Activated naive CD4-positive, alpha-beta T cell treated with anti-CD3 and anti-CD28 coated beads for 36 hours (primary cell): Measurements from ENCODE around the gene PCBP3. TPM values are rescaled to one million over a fixed set of nuclear protein-coding genes. Genes with fewer than 3 reads are reported as not detected.

Source experiments
- CTCF ChIA-PET: fragments of 350-600 bp; sonication (Branson Sonifier 250); formaldehyde crosslinking; loops from one replicate; lab custom pipeline; 2021; ENCODE audit warnings: antibody characterized with exemption; lab: Charles Lee
- DNase-seq: peaks from one replicate; pipeline ENCODE4 v3.0.0-alpha.2; 2020
- H3K27ac Mint-ChIP-seq: one replicate; pipeline ENCODE4 v1.8.0; 2021; ENCODE audit warnings: mild to moderate bottlenecking, mixed read lengths
- H3K27me3 Mint-ChIP-seq: one replicate; pipeline ENCODE4 v1.8.0; 2021; ENCODE audit warnings: low read depth, mixed read lengths
- H3K36me3 Mint-ChIP-seq: one replicate; pipeline ENCODE4 v1.8.0; 2021; ENCODE audit warnings: low read depth, mixed read lengths
- H3K4me1 Mint-ChIP-seq: one replicate; pipeline ENCODE4 v1.8.0; 2021; ENCODE audit warnings: low read depth, mixed read lengths
- H3K4me3 Mint-ChIP-seq: one replicate; pipeline ENCODE4 v1.8.0; 2021; ENCODE audit warnings: mild to moderate bottlenecking, moderate library complexity, mixed read lengths
- H3K9me3 Mint-ChIP-seq: one replicate; pipeline ENCODE4 v1.8.0; 2021; ENCODE audit warnings: mixed read lengths
- intact Hi-C: fragments of 100-400 bp; cut with micrococcal nuclease; formaldehyde crosslinking; loops from one replicate; pipeline ENCODE4 v1.15.1; 2023
- total RNA-seq, 2 experiments: library from RNA; stranded (reverse); gene quantifications; one replicate each; pipeline ENCODE4 v1.2.3, GENCODE V29; 2021

PCBP3 gene
- total RNA-seq, 2 experiments from 2014 or later, result 10.0 to 10.2 TPM

DNA sequence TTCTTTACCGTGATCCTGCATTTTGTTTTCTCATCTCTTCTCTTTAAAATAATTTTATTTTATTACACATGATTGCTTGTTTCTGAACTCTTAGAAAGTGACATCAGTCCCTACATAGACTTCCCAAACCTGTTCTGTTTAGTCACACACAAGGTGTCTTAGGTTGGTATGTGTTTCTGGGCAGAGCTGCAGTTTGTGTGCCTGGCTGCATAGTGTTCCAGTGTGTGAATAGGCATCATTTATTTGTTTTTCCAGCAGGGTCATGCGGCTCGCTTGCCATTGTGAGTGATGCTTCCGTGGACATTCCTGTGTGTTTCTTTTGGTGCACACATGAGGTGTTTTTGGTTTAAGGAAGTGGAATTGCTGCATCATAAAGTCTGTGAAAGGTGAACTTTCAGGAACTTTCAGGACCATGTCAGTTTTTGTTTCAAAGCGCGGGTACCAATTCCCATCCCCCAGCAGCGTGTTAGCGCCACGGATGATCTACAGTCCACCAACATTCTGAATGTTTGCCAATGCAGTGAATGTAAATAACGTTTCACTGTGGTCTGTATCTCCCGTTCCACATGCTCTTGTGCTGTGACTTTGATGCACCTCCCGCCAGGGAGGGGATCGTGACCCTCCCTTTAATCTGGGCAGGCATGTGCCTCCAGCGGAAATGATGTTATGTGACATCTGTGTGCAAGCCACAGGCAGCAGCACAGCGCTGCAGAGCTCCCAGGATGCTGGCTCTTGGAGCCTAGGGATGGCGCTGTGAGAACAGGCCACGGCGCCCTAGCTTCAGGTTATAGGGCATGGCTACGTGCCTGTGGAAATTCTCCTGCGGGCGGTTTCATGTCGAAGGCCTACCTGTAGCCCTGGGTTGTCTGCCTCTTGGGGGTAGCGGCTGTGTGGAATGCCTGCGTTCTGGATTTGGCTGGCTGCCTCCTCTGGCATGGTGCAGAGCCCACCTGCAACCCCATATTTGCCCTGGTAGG lies 193.5 kb downstream of the PCBP3 start:
- intact Hi-C loops, result no loop called here
- Mint-ChIP-seq H3K9me3 (peaks cover 10% of the 10 kb centered on the region), H3K27ac (no peak overlapping the region), H3K4me1 (peaks cover 8% of the 10 kb centered on the region), H3K36me3 (peaks cover 3% of the 10 kb centered on the region), H3K27me3 (no peaks in the 10 kb centered on the region), H3K4me3 (no peak overlapping the region)
- CTCF ChIA-PET, result interaction anchor here (0.7 kb wide), 1 partner anchor 113 kb away, joined by 3 read pairs; no protein-coding TSS in a partner anchor
- DNase-seq, result no peak

DNA sequence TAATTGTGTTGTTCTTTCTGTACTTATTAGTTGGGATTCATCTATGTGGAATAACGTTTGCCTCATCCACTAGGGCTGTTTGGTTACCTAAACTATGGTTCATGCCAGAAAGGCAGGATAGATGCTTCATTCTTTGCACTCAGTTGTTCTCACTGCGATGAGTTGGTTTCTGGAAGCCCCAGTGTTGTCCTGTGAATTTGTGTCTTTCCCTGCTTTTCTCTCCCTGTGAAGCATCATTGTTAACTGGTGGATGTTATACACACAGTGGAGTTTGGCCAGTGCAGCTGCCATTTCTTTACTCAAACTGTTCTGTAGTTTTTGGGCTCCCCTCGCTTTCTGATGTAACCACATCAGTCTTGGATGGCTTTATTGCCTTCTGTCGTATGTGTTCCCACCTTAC lies 194.4 kb downstream of the PCBP3 start:
- intact Hi-C loops, result no loop called here
- Mint-ChIP-seq H3K9me3 (peaks cover 11% of the 10 kb centered on the region), H3K27ac (no peak overlapping the region), H3K4me3 (no peak overlapping the region), H3K4me1 (no peaks in the 10 kb centered on the region), H3K36me3 (no peaks in the 10 kb centered on the region), H3K27me3 (no peaks in the 10 kb centered on the region)
- CTCF ChIA-PET, result no interaction called here
- no peak for DNase-seq

DNA sequence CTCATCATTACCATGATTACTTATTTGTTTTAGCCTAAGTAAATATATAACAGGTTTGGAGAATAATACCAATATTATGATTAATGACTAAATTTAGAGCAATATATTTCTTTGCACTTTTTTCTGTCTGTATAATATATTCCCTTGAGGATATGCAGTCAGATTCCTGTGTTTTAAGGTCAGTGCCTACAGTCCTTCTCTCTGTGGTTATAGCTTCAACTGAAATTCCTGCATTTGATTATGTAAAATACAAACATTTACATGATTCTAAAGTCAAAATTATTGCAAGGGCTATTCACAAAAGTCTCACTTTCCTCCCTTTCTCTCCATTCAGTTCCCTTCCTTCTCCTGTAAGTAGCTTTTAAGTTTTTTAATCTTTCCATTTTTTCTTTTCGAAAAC lies 195.1 kb downstream of the PCBP3 start:
- Mint-ChIP-seq H3K4me1 (no peaks in the 10 kb centered on the region), H3K27ac (no peak overlapping the region), H3K36me3 (no peaks in the 10 kb centered on the region), H3K27me3 (no peaks in the 10 kb centered on the region), H3K9me3 (peaks cover 11% of the 10 kb centered on the region), H3K4me3 (no peak overlapping the region)
- DNase-seq, result no peak
- intact Hi-C loops, result no loop called here
- CTCF ChIA-PET, result no interaction called here

DNA sequence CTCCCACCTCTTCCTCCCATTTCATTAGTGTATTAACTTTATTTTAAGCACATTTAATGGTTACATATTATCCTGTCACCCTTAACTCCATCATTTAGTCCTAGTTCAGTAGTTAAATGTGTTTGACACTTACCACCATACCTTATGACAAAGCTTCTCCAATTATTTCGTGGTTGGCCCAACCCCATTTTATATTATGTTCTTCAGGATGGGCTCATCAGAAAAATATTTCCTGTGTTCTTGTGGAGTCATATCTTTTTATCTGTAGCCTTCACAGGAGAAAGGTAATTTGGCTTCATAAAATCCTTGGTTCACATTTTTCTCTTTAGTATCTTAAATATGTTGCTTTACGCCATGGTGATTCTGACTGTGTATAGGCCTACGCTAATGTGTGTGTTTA lies 195.7 kb downstream of the PCBP3 start:
- H3K9me3 Mint-ChIP-seq, result peaks cover 11% of the 10 kb centered on the region
- CTCF ChIA-PET, result interaction anchor here (1.2 kb wide), 1 partner anchor 41 kb away, joined by 3 read pairs; no protein-coding TSS in a partner anchor
- H3K27me3 Mint-ChIP-seq, result no peaks in the 10 kb centered on the region
- intact Hi-C loops, result no loop called here
- DNase-seq, result no peak
- no peak overlapping the region for H3K4me3 Mint-ChIP-seq
- H3K27ac Mint-ChIP-seq, result no peak overlapping the region
- H3K4me1 Mint-ChIP-seq, result no peaks in the 10 kb centered on the region
- H3K36me3 Mint-ChIP-seq, result no peaks in the 10 kb centered on the region

DNA sequence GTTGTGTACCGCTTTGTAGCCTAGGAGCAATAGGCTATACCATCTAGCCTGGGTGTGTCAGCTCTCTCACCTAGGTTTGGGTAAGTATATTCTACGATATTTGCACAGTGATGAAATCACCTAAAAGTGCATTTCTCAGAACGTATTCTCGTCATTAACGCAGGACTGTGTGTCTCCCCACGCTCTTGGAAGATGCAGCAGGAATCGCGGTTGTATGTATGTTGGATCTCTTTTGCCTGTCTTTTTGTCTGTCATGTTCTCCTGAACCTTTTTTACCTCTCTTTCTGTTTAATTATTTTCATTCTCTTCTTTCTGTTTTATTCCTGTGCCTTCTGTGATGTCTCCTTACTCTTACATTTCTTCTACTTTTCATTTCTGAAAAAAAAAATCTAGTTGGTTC lies 197.5 kb downstream of the PCBP3 start:
- no peak for DNase-seq
- Mint-ChIP-seq H3K4me1 (peaks cover 7% of the 10 kb centered on the region), H3K36me3 (no peaks in the 10 kb centered on the region), H3K27me3 (no peaks in the 10 kb centered on the region), H3K27ac (no peak overlapping the region), H3K4me3 (no peak overlapping the region), H3K9me3 (peaks cover 11% of the 10 kb centered on the region)
- CTCF ChIA-PET, result no interaction called here
- intact Hi-C loops, result no loop called here

DNA sequence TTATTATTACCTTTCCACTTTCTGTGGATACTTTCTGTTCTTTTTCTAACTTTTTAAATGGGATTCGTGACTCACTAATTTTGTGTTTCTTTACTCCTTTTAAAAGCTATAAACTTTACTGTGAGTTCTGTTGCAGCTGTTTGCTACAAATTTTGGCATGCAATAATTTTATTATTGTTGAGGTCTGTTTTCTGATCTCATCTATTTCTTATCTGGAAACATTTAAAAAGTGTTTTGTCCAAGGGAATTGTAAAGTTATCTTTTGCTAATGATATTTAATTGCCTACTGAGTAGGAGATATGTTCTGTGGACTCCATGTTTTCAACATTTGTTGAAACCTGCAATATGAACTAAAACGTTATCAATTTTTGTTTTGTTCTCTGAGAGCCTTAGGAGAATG lies 199.9 kb downstream of the PCBP3 start:
- Mint-ChIP-seq H3K4me1 (peaks cover 7% of the 10 kb centered on the region), H3K36me3 (no peaks in the 10 kb centered on the region), H3K4me3 (no peak overlapping the region), H3K9me3 (peaks cover 11% of the 10 kb centered on the region), H3K27me3 (no peaks in the 10 kb centered on the region), H3K27ac (no peak overlapping the region)
- DNase-seq, result no peak
- intact Hi-C loops, result no loop called here
- CTCF ChIA-PET, result no interaction called here

DNA sequence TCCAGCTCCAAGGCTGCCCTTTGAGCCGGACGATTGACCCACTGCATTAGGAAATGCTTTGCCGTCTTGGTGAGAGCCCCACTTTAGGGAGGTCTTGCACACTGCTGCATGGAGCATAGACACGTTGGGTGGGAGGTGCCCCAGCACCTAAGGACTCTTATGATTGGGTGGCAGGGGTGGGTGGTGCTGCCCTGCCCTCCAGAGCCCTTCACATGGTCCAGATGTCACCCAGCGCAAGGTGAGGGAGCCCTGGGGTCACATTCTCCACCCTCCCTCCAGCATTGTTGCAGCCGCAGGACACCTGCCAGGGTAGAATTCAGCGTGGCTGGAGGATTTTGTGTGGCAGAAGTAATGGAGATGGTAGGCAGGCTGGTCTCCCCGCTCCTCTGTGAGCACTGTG lies 200.7 kb downstream of the PCBP3 start:
- Mint-ChIP-seq H3K4me1 (peaks cover 7% of the 10 kb centered on the region), H3K36me3 (no peaks in the 10 kb centered on the region), H3K4me3 (no peak overlapping the region), H3K9me3 (peaks cover 11% of the 10 kb centered on the region), H3K27me3 (no peaks in the 10 kb centered on the region), H3K27ac (no peak overlapping the region)
- no peak for DNase-seq
- CTCF ChIA-PET, result interaction anchor here (1.3 kb wide), 1 partner anchor 13 kb away, joined by 4 read pairs; no protein-coding TSS in a partner anchor
- intact Hi-C loops, result no loop called here

DNA sequence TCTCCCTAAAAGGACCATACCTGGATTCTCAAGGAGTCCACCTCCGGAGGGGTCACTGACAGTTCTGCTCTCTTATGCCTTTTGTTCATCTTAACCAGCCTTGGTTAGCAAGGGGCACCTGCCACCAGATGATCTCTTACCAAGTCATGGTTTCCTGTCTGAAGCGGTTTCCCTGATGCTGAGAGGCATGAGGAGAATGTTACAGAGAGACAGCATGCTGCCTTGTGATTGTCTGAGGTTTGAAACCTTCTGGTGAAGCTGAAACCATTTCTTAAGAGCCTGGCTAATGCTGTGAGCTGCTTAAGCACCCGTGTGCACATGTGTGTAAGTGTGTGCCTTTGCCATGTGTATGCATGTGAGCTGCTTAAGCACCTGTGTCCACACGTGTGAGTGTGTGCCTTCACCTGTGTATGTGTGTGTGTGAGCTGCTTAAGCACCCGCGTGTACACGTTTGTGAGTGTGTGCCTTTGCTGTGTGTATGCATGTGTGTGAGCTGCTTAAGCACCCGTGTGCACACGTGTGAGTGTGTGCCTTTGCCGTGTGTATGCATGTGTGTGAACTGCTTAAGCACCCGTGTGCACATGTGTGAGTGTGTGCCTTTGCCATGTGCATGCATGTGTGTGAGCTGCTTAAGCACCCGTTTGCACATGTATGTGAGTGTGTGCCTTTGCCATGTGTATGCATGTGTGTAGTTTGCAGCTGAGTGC lies 201.7 kb downstream of the PCBP3 start:
- H3K27me3 Mint-ChIP-seq, result no peaks in the 10 kb centered on the region
- H3K4me1 Mint-ChIP-seq, result peaks cover 7% of the 10 kb centered on the region
- no peak overlapping the region for H3K27ac Mint-ChIP-seq
- CTCF ChIA-PET, result interaction anchor here (0.9 to 1.3 kb wide), 2 partner anchors 14 to 36 kb away, joined by 3 to 4 read pairs; no protein-coding TSS in a partner anchor
- peaks cover 11% of the 10 kb centered on the region for H3K9me3 Mint-ChIP-seq
- intact Hi-C loops, result no loop called here
- DNase-seq, result no peak
- H3K36me3 Mint-ChIP-seq, result no peaks in the 10 kb centered on the region
- no peak overlapping the region for H3K4me3 Mint-ChIP-seq

DNA sequence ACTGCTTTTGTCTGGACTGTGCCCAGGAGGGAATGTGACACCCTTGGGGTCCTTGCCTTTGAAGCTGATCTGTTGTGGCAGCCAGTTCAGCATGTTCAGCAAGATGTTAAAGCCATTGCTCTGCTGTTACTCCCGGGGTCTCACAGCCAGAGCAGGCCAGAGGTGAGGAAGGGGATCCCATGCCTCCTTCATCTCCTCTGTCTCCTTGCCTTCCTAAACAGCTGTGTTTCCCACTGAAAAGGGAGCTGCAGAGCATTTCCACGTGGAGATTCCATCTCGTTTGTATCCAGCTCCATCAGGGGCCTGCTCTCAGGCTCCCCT lies 202.2 kb downstream of the PCBP3 start:
- H3K36me3 Mint-ChIP-seq, result no peaks in the 10 kb centered on the region
- no peak overlapping the region for H3K4me3 Mint-ChIP-seq
- peaks cover 11% of the 10 kb centered on the region for H3K9me3 Mint-ChIP-seq
- H3K27me3 Mint-ChIP-seq, result no peaks in the 10 kb centered on the region
- CTCF ChIA-PET, result interaction anchor here (1.3 kb wide), 1 partner anchor 15 kb away, joined by 4 read pairs; no protein-coding TSS in a partner anchor
- H3K27ac Mint-ChIP-seq, result no peak overlapping the region
- intact Hi-C loops, result no loop called here
- DNase-seq, result no peak
- H3K4me1 Mint-ChIP-seq, result peaks cover 7% of the 10 kb centered on the region

DNA sequence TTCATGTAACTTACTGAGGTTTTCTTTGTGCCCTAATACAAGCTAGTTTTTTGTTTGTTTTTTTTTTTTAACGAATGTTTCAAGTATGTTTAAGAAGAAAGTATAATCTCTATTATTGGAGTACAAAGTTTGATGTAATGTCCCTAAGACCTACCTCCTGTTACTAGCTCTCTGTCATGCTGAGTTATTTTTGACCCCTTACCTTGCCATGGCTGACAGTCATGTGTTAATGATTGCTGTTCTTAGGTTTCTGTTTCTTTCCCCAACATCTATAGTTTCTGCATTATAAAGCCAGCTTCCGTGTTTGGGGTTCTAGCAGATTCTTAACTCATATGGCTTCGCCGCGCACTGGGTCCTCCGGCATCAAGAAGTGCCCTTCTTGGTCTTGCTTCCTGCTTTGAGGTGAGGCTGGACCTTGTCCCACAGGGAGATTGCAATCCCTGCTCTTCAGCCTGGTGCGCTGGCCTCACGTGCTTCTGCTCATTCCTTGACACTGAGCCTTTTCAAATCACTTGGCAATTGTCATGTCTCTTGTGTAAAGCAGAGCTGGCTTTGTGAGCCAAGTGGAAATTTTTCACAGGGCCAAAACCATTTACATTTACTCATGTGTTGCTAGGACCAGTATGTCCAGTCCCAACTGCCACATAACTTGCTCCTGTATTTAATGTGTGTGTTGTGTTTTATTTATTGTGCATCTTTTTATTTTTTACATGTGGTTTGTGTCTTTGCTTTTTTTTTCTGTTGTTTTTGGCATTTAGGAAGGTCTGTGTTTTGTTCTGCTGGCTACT lies 203.0 kb downstream of the PCBP3 start:
- Mint-ChIP-seq H3K4me3 (no peak overlapping the region), H3K27ac (no peak overlapping the region), H3K36me3 (no peaks in the 10 kb centered on the region), H3K27me3 (no peaks in the 10 kb centered on the region), H3K9me3 (peaks cover 5% of the 10 kb centered on the region), H3K4me1 (peaks cover 7% of the 10 kb centered on the region)
- intact Hi-C loops, result no loop called here
- DNase-seq, result no peak
- CTCF ChIA-PET, result no interaction called here

DNA sequence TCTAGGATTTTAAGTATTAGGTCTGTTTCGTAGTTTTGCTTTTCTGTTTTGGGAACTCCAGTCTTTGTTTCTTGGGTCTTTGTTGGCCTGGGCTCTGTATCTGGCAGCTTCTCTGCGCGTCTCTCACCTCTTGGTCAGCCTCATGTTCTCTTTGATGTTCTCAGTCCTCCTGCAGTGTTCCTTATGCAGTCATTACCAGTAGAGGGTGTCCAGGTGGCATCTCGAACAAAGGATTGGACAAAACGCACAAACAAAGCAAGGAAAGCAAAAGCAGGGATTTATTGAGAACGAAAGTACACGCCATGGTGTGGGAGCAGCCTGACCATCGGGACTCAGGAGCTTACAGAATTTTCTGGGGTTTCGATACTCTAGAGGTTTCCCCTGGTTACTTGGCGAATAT lies 204.3 kb downstream of the PCBP3 start:
- CTCF ChIA-PET, result no interaction called here
- H3K27me3 Mint-ChIP-seq, result no peaks in the 10 kb centered on the region
- H3K4me1 Mint-ChIP-seq, result peaks cover 7% of the 10 kb centered on the region
- H3K27ac Mint-ChIP-seq, result no peak overlapping the region
- H3K4me3 Mint-ChIP-seq, result no peak overlapping the region
- intact Hi-C loops, result no loop called here
- peaks cover 1% of the 10 kb centered on the region for H3K36me3 Mint-ChIP-seq
- DNase-seq, result no peak
- no peaks in the 10 kb centered on the region for H3K9me3 Mint-ChIP-seq

DNA sequence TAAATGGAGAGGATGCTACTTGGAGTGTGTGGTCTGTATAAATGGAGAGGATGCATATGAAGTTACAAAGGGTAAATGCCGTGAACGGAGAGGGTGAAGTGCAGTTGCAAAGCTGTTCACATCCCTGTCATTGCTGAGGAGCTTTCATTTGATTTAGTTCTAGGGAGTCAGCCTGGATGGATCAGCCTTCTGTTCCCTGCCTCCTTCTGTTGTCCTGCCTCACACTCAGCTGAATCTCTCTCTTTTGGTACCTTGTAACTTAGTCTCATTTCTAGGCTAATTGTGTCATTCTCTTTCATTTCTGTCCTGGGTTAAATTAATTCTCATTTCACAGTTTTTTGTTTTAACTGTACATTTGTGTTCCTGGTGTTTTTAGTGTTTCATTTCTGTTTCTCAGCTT lies 204.8 kb downstream of the PCBP3 start:
- no peaks in the 10 kb centered on the region for H3K9me3 Mint-ChIP-seq
- CTCF ChIA-PET, result no interaction called here
- no peak for DNase-seq
- H3K27me3 Mint-ChIP-seq, result no peaks in the 10 kb centered on the region
- H3K27ac Mint-ChIP-seq, result no peak overlapping the region
- intact Hi-C loops, result no loop called here
- peaks cover 7% of the 10 kb centered on the region for H3K4me1 Mint-ChIP-seq
- no peak overlapping the region for H3K4me3 Mint-ChIP-seq
- peaks cover 1% of the 10 kb centered on the region for H3K36me3 Mint-ChIP-seq
